Activated T-helper 1 cell treated with Interleukin-2 at 50 U/mL for 16 hours (primary cell): ENCODE measurements around the gene HOXD4.

Source experiments
- DNase-seq: peaks from one replicate; pipeline ENCODE4 v3.0.0-alpha.2; 2020; ENCODE audit warnings: low read depth

HOXD4 gene

GRCh38 chr2:176114120-176114929 is 37.0 kb upstream of the HOXD4 start:
- DNase-seq = no peak

GRCh38 chr2:176114930-176115625 is 36.3 kb upstream of the HOXD4 start:
- DNase-seq = no peak

GRCh38 chr2:176115883-176116813 is 35.2 kb upstream of the HOXD4 start, which contains the start of gene HOXD10:
TSS of gene HOXD10 (plus strand) at chr2:176116778. CDS start at chr2:176116834, 56 bp downstream.
- DNase-seq = no peak

GRCh38 chr2:176117162-176117822 is 34.1 kb upstream of the HOXD4 start:
- DNase-seq = no peak

- no peak for DNase-seq
Measured at GRCh38 chr2:176117823-176118371, 33.5 kb upstream of the HOXD4 start.

- DNase-seq = no peak
Measured at GRCh38 chr2:176118601-176119339, 32.6 kb upstream of the HOXD4 start.

- DNase-seq = no peak
Measured at GRCh38 chr2:176120364-176121189, 30.8 kb upstream of the HOXD4 start.

GRCh38 chr2:176121190-176122051 is 29.9 kb upstream of the HOXD4 start:
- DNase-seq = no peak

GRCh38 chr2:176122052-176122682 is 29.2 kb upstream of the HOXD4 start:
- no peak for DNase-seq

GRCh38 chr2:176122683-176123410 is 28.5 kb upstream of the HOXD4 start, which contains the start of gene HOXD9:
TSS of gene HOXD9 (plus strand) at chr2:176122719. CDS start at chr2:176122769, 50 bp downstream.
- DNase-seq = no peak

- no peak for DNase-seq
Measured at GRCh38 chr2:176123411-176124109, 27.8 kb upstream of the HOXD4 start.

GRCh38 chr2:176124110-176124946 is 27.0 kb upstream of the HOXD4 start:
- DNase-seq = no peak

- no peak for DNase-seq
Measured at GRCh38 chr2:176124947-176125771, 26.2 kb upstream of the HOXD4 start.

GRCh38 chr2:176125772-176126054 is 25.6 kb upstream of the HOXD4 start:
- DNase-seq = no peak
